ENCODE data around the gene CYP19A1. TPM values are rescaled to one million over a fixed set of nuclear protein-coding genes. Genes with fewer than 3 reads are reported as not detected.

Gene CYP19A1
- polyA plus RNA-seq, 1 of the 3 experiments (the other 2 are of a cell fraction), result 0.03 TPM

GRCh38 chr15:51266656-51267050 is 71.7 kb downstream of the CYP19A1 start:
- peaks cover 25% of the 10 kb centered on the region; the same call in 1 of the 2 replicates for H3K27me3 ChIP-seq (ENCODE audit: insufficient read depth)
- 78% methylated on average over 9 of the region's 9 CpGs for WGBS (ENCODE audit: low lambda C conversion rate)

GRCh38 chr15:51265037-51265555 is 73.3 kb downstream of the CYP19A1 start:
- Histone ChIP-seq H3K36me3 (replicated peaks in 1 of 2; ENCODE audit: control insufficient read depth in 1 of 2, insufficient read depth in 2 of 2, low read length in 1 of 2) (no peaks in the 10 kb centered on the region), H2AFZ (ENCODE audit: low read depth) (no peak overlapping the region), H3K9ac (no peak overlapping the region), H3K4me1 (ENCODE audit: control insufficient read depth in 1 of 2, insufficient read depth in 2 of 2, low read depth in 1 of 2, low read length in 1 of 2) (peaks cover 0 to 5% of the 10 kb centered on the region in 2 experiments; a peak in 1 of 4 replicates), H4K20me1 (ENCODE audit: insufficient read depth) (no peaks in the 10 kb centered on the region), H3F3A (replicated peaks; ENCODE audit: insufficient read depth) (no peaks in the 10 kb centered on the region), H3K27ac (ENCODE audit: low read depth in 2 of 2, low read length in 1 of 2) (no peak overlapping the region), H3K9me3 (no peaks in the 10 kb centered on the region), H3K4me2 (no peak overlapping the region), H3K27me3 (ENCODE audit: insufficient read depth) (peaks cover 25% of the 10 kb centered on the region; the same call in 1 of the 2 replicates), H3K79me2 (ENCODE audit: insufficient read depth) (no peaks in the 10 kb centered on the region), H3K4me3 (ENCODE audit: low read depth in 2 of 2, low read length in 1 of 2) (no peak overlapping the region), H3K9me2 (no peaks in the 10 kb centered on the region)
- WGBS (ENCODE audit: low lambda C conversion rate), result 40% methylated on average over 5 of the region's 5 CpGs
- no peak for DNase-seq
- POLR2A ChIA-PET, result no interaction called here
- CTCF ChIA-PET, result interaction anchor here (1.6 kb wide), 1 partner anchor 24 kb away, joined by 4 read pairs; no protein-coding TSS in a partner anchor
- TF ChIP-seq TEAD4 (IDR thresholded peaks at IDR 0.05; ENCODE audit: borderline replicate concordance, insufficient read depth), result no peak
- no peak for TF ChIP-seq ELF1 (IDR thresholded peaks at IDR 0.05)
- no peak for TF ChIP-seq FOSL2 (IDR thresholded peaks at IDR 0.05; ENCODE audit: borderline replicate concordance, low read depth)
- no peak for TF ChIP-seq RFX5 (IDR thresholded peaks at IDR 0.05; ENCODE audit: low read length)
- no peak for TF ChIP-seq SMC3 (IDR thresholded peaks at IDR 0.05; ENCODE audit: low read depth, low read length)
- no peak for TF ChIP-seq MAX (IDR thresholded peaks at IDR 0.05; ENCODE audit: low read depth)
- TF ChIP-seq TAF1 (IDR thresholded peaks at IDR 0.05; ENCODE audit: borderline replicate concordance, low read depth, low read length), result no peak
- no peak for TF ChIP-seq EZH2phosphoT487 (IDR thresholded peaks at IDR 0.05; ENCODE audit: borderline replicate concordance, low read depth)
- TF ChIP-seq USF1 (IDR thresholded peaks at IDR 0.05; ENCODE audit: borderline replicate concordance, low read depth), result no peak
- TF ChIP-seq ZBTB33 (IDR thresholded peaks at IDR 0.05; ENCODE audit: borderline replicate concordance, low read depth), result no peak
- TF ChIP-seq FOXM1 (IDR thresholded peaks at IDR 0.05; ENCODE audit: low read depth), result no peak
- no peak for TF ChIP-seq YY1 (IDR thresholded peaks at IDR 0.05; ENCODE audit: low read depth)
- no peak for TF ChIP-seq USF2 (IDR thresholded peaks at IDR 0.05; ENCODE audit: borderline replicate concordance, low read depth, low read length)

More at GRCh38 chr15:51266656-51267050, 71.7 kb downstream of the CYP19A1 start:
- ChIA-PET POLR2A (no interaction called here), CTCF (interaction anchor here (0.6 to 1.8 kb wide), 5 partner anchors 14 to 339 kb away, joined by 3 to 10 read pairs (median 4); no protein-coding TSS in a partner anchor)
- Histone ChIP-seq H3K9me2 (no peaks in the 10 kb centered on the region), H3F3A (replicated peaks; ENCODE audit: insufficient read depth) (no peaks in the 10 kb centered on the region), H3K4me1 (ENCODE audit: control insufficient read depth in 1 of 2, insufficient read depth in 2 of 2, low read depth in 1 of 2, low read length in 1 of 2) (peaks cover 0 to 5% of the 10 kb centered on the region in 2 experiments; a peak in 1 of 4 replicates), H3K27ac (ENCODE audit: low read depth in 2 of 2, low read length in 1 of 2) (no peak overlapping the region), H3K4me2 (no peak overlapping the region), H3K9ac (no peak overlapping the region), H3K79me2 (ENCODE audit: insufficient read depth) (no peaks in the 10 kb centered on the region), H2AFZ (ENCODE audit: low read depth) (no peak overlapping the region), H3K9me3 (no peaks in the 10 kb centered on the region), H3K4me3 (ENCODE audit: low read depth in 2 of 2, low read length in 1 of 2) (no peak overlapping the region), H4K20me1 (ENCODE audit: insufficient read depth) (no peaks in the 10 kb centered on the region), H3K36me3 (replicated peaks in 1 of 2; ENCODE audit: control insufficient read depth in 1 of 2, insufficient read depth in 2 of 2, low read length in 1 of 2) (no peaks in the 10 kb centered on the region)
- no peak for DNase-seq
- TF ChIP-seq RAD21 (IDR thresholded peaks at IDR 0.05; ENCODE audit: low read length) (no peak), CTCF (IDR thresholded peaks at IDR 0.05) (no peak), GATA2 (CRISPR knock-in tag; IDR thresholded peaks at IDR 0.05) (no peak), FOXJ3 (CRISPR knock-in tag; IDR thresholded peaks at IDR 0.05) (no peak), MXI1 (IDR thresholded peaks at IDR 0.05; ENCODE audit: low read depth, low read length) (no peak), SIN3A (IDR thresholded peaks at IDR 0.05; ENCODE audit: borderline replicate concordance, low read depth, low read length) (no peak), RXRA (IDR thresholded peaks at IDR 0.05; ENCODE audit: borderline replicate concordance, low read depth) (no peak), SMC3 (IDR thresholded peaks at IDR 0.05; ENCODE audit: low read depth, low read length) (no peak), GABPA (IDR thresholded peaks at IDR 0.05; ENCODE audit: low read depth) (no peak)

Measured in SK-N-SH (cell line).